H1 (cell line): ENCODE measurements around the gene ADAMTS17. TPM values are rescaled to one million over a fixed set of nuclear protein-coding genes. Genes with fewer than 3 reads are reported as not detected.

Source experiments
- CTCF ChIA-PET: fragments of 300-600 bp; sonication (Branson Sonifier 250); formaldehyde crosslinking; loops from one replicate; lab custom pipeline; 2021; ENCODE audit not compliant: partially characterized antibody; lab: Charles Lee
- POLR2A ChIA-PET: fragments of 300-600 bp; sonication (Branson Sonifier 250); formaldehyde crosslinking; loops from one replicate; lab custom pipeline; 2021; ENCODE audit warnings: inconsistent platforms; ENCODE audit not compliant: partially characterized antibody; lab: Charles Lee
- DNase-seq, 2 experiments: peaks; one replicate each; pipeline versions ENCODE4 v3.0.0 to v3.0.0-alpha.2; 2010 to 2022; ENCODE audit warnings: low spot score in 2 of 2, low read depth in 1 of 2, mixed read lengths in 1 of 2
- FAIRE-seq: peaks from 2 replicates; lab custom pipeline; 2011; peaks lifted over from hg19 to GRCh38; lab: Jason Lieb, UNC
- H2AFZ ChIP-seq: 2 replicates; pipeline ENCODE4 v1.8.1; 2012; ENCODE audit warnings: low read length, inconsistent platforms
- H2AK5ac ChIP-seq: 2 replicates; pipeline ENCODE4 v1.6.1; 2013; ENCODE audit warnings: low read depth, low read length
- H2BK120ac ChIP-seq: replicated peaks from 2 replicates; pipeline ENCODE3; 2013; ENCODE audit warnings: low read depth, low read length, inconsistent platforms
- H2BK12ac ChIP-seq: 2 replicates; pipeline ENCODE4 v1.6.1; 2013; ENCODE audit warnings: low read depth, low read length
- H2BK15ac ChIP-seq: 2 replicates; pipeline ENCODE4 v1.6.1; 2013; ENCODE audit warnings: low read length
- H2BK20ac ChIP-seq: 2 replicates; pipeline ENCODE4 v1.6.1; 2013; ENCODE audit warnings: low read length
- H2BK5ac ChIP-seq: 2 replicates; pipeline ENCODE4 v1.6.1; 2013; ENCODE audit warnings: low read depth, low read length
- H3K14ac ChIP-seq: 2 replicates; pipeline ENCODE4 v1.6.1; 2013; ENCODE audit warnings: inconsistent platforms; ENCODE audit not compliant: insufficient read length
- H3K18ac ChIP-seq: 2 replicates; pipeline ENCODE4 v1.6.1; 2013; ENCODE audit warnings: low read length; ENCODE audit errors: extremely low read depth
- H3K23ac ChIP-seq: 2 replicates; pipeline ENCODE4 v1.6.1; 2013; ENCODE audit warnings: inconsistent platforms; ENCODE audit not compliant: insufficient read length
- H3K23me2 ChIP-seq: 2 replicates; pipeline ENCODE4 v1.6.1; 2013; ENCODE audit warnings: low read depth, low read length
- H3K27ac ChIP-seq: 2 replicates; pipeline ENCODE4 v1.6.1; 2011; ENCODE audit warnings: low read depth, low read length, inconsistent platforms
- H3K27me3 ChIP-seq, 4 experiments: replicated peaks in 1 of 4; 1 replicate in 1 of 4; 2 replicates in 3 of 4; pipeline versions ENCODE4 v1.6.1 to v1.8.1; 2011 to 2013; ENCODE audit warnings: low read length in 3 of 4, mild to moderate bottlenecking in 3 of 4, inconsistent platforms in 2 of 4, mixed read lengths in 2 of 4, moderate library complexity in 1 of 4; ENCODE audit not compliant: control insufficient read depth in 3 of 4, insufficient read depth in 3 of 4; ENCODE audit errors: extremely low read depth in 1 of 4
- H3K36me3 ChIP-seq, 4 experiments: 2 replicates each; pipeline versions ENCODE4 v1.6.1 to v1.8.1; 2011 to 2013; ENCODE audit warnings: mild to moderate bottlenecking in 4 of 4, low read length in 3 of 4, moderate library complexity in 2 of 4, control low read depth in 1 of 4, inconsistent platforms in 1 of 4; ENCODE audit not compliant: insufficient read depth in 4 of 4, control insufficient read depth in 2 of 4
- H3K4ac ChIP-seq: replicated peaks from 2 replicates; pipeline ENCODE3; 2013; ENCODE audit warnings: low read length, low read depth, mixed read lengths, inconsistent platforms; ENCODE audit not compliant: insufficient read length
- H3K4me1 ChIP-seq, 4 experiments: replicated peaks in 1 of 4; 1 replicate in 1 of 4; 2 replicates in 3 of 4; pipeline versions ENCODE4 v1.6.1 to v1.8.1; 2011 to 2013; ENCODE audit warnings: low read length in 3 of 4, inconsistent platforms in 2 of 4, mixed read lengths in 1 of 4; ENCODE audit not compliant: insufficient read depth in 4 of 4, control insufficient read depth in 3 of 4
- H3K4me2 ChIP-seq, 2 experiments: 2 replicates each; pipeline versions ENCODE4 v1.6.1 to v1.8.1; 2011 to 2013; ENCODE audit warnings: low read depth in 2 of 2, low read length in 2 of 2, control low read depth in 1 of 2, inconsistent platforms in 1 of 2, mild to moderate bottlenecking in 1 of 2; ENCODE audit not compliant: insufficient read depth in 1 of 2
- H3K4me3 ChIP-seq, 4 experiments: fragments of 200-600, 300-600 bp in 1 of 4; sonication (generic), shearing (Covaris generic), sonication (Bioruptor Twin) in 1 of 4; 2 replicates each; pipeline versions ENCODE4 v1.5.1 to v1.8.1; 2011 to 2016; ENCODE audit warnings: low read length in 4 of 4, low read depth in 3 of 4, control low read depth in 2 of 4, inconsistent platforms in 2 of 4, mild to moderate bottlenecking in 2 of 4, mixed read lengths in 1 of 4, moderate library complexity in 1 of 4; ENCODE audit not compliant: insufficient read depth in 2 of 4; ENCODE audit errors: extremely low read depth in 1 of 4
- H3K56ac ChIP-seq: replicated peaks from 2 replicates; pipeline ENCODE3; 2013; ENCODE audit warnings: low read depth, mild to moderate bottlenecking, mixed read lengths, low read length, inconsistent platforms; ENCODE audit not compliant: insufficient read length
- H3K79me1 ChIP-seq: 2 replicates; pipeline ENCODE4 v1.6.1; 2013; ENCODE audit warnings: low read depth, low read length, control low read depth
- H3K79me2 ChIP-seq, 2 experiments: 2 replicates each; pipeline versions ENCODE4 v1.6.1 to v1.8.1; 2012 to 2013; ENCODE audit warnings: low read length in 2 of 2, mild to moderate bottlenecking in 2 of 2, inconsistent platforms in 1 of 2; ENCODE audit not compliant: insufficient read depth in 2 of 2, control insufficient read depth in 1 of 2
- H3K9ac ChIP-seq, 4 experiments: replicated peaks in 1 of 4; 1 replicate in 1 of 4; 2 replicates in 3 of 4; pipeline versions ENCODE4 v1.6.1 to v1.8.1; 2011 to 2013; ENCODE audit warnings: low read depth in 3 of 4, low read length in 3 of 4, control low read depth in 2 of 4, mild to moderate bottlenecking in 2 of 4, moderate library complexity in 2 of 4, inconsistent platforms in 1 of 4; ENCODE audit errors: extremely low read depth in 1 of 4
- H3K9me3 ChIP-seq, 2 experiments: 2 replicates each; pipeline versions ENCODE4 v1.6.1 to v1.8.1; 2012 to 2013; ENCODE audit warnings: mild to moderate bottlenecking in 2 of 2, moderate library complexity in 2 of 2, control low read depth in 1 of 2, inconsistent platforms in 1 of 2, low read depth in 1 of 2, low read length in 1 of 2, mixed read lengths in 1 of 2; ENCODE audit not compliant: insufficient read depth in 2 of 2
- H4K20me1 ChIP-seq, 2 experiments: replicated peaks in 1 of 2; 2 replicates each; pipeline versions ENCODE3 to v1.8.1; 2011 to 2013; ENCODE audit warnings: inconsistent platforms in 2 of 2, low read length in 2 of 2, mild to moderate bottlenecking in 1 of 2; ENCODE audit not compliant: insufficient read depth in 2 of 2, control insufficient read depth in 1 of 2
- H4K5ac ChIP-seq: 2 replicates; pipeline ENCODE4 v1.6.1; 2013; ENCODE audit warnings: low read length, low read depth, mixed read lengths, inconsistent platforms; ENCODE audit not compliant: insufficient read length
- H4K8ac ChIP-seq: 2 replicates; pipeline ENCODE4 v1.8.0; 2013; ENCODE audit warnings: mild to moderate bottlenecking, moderate library complexity, low read length, inconsistent platforms; ENCODE audit not compliant: insufficient read depth; ENCODE audit errors: extremely low read depth
- H4K91ac ChIP-seq: replicated peaks from 2 replicates; pipeline ENCODE3; 2013; ENCODE audit warnings: low read length, mixed read lengths, inconsistent platforms; ENCODE audit not compliant: insufficient read length
- SAP30 ChIP-seq: fragments of 300-600 bp; sonication (generic); IDR thresholded peaks from 2 replicates; pipeline ENCODE4 v1.7.1; 2012; ENCODE audit warnings: low read length, moderate library complexity, mild to moderate bottlenecking, inconsistent platforms; ENCODE audit not compliant: insufficient read depth, insufficient replicate concordance
- SP1 ChIP-seq: IDR thresholded peaks from 2 replicates; pipeline ENCODE4 v1.6.1; 2011; ENCODE audit warnings: low read depth, low read length
- WGBS, 2 experiments: shearing (Covaris generic) in 1 of 2; methylation state at CpG; one replicate each; pipeline versions ENCODE4 v1.1.6 to v1.1.7; 2013 to 2015; ENCODE audit warnings: low lambda C conversion rate in 2 of 2, mixed read lengths in 2 of 2, inconsistent platforms in 1 of 2, low coverage in 1 of 2, missing lambda C conversion rate in 1 of 2; ENCODE audit not compliant: insufficient replicate concordance in 2 of 2, insufficient coverage in 1 of 2, insufficient read length in 1 of 2; ENCODE audit errors: extremely low coverage in 1 of 2, missing lambda C conversion rate in 1 of 2; 5-methylcytosine and 5-hydroxymethylcytosine counted together
- polyA plus RNA-seq, 7 experiments: library from polyadenylated mRNA; depleted of rRNA in 3 of 7; stranded (reverse) in 5 of 7; unstranded in 2 of 7; fragments of >200 nt in 5 of 7; fragments of 200-250 nt in 2 of 7; gene quantifications; 1 replicate in 5 of 7; 2 replicates in 1 of 7; 4 replicates in 1 of 7; pipeline versions ENCODE4 v1.2.1 to v1.2.3, GENCODE V29; 2011 to 2013; ENCODE audit warnings: missing spikeins in 2 of 7, mixed read lengths in 2 of 7
- total RNA-seq: library from RNA; stranded (reverse); fragmentation: NEBNext Ultra II Directional; extraction: Animal tissue kit (Norgen Biotek cat#: 25700); gene quantifications from 2 replicates; pipeline ENCODE4 v1.2.1, GENCODE V29; 2021

Gene ADAMTS17
- total and polyA plus RNA-seq, 2 of the 8 experiments (the other 6 are each of a cell fraction or from before 2014, with no cell fraction given) = 0.51 to 1.7 TPM

DNA sequence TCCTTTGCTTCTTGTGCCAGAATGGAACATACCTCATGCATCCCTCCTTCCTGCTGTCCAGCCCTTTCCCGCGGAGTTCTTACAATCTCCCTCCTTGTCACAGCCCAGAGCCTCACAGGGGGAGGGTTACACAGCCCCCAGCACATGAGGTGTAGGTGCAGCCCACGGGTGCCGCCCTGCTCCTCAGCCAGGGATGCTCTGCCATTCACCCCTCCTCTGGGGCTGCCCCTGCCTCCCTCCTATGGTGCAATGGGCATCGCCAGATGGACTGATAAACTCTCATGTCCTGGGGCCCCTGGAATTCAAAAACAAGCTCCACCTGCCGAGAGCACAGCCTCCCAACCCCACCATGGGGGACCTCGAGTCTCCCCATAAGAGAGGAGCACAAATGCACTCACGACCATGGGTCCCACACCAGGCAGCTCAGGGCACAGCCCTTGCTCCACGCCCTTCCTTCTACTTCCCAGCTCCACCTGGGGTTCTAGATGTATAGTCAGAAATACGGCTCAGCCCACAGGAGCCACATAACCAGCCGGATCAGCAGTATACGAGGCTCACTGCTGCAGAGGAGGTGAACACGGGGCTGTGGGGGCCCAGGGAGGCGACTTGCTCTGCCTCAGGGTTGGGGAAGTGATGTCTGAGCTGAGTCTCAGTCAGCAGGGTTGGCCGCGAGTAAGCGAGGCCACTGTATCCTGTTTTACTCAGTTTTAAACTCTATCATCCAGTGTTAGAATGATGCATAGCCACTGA lies 338.8 kb downstream of the ADAMTS17 start:
- Histone ChIP-seq H3K4me1 (peaks cover 0 to 8% (median 4%) of the 10 kb centered on the region in 4 experiments; a peak in 5 of 7 replicates), H2AFZ (no peak overlapping the region), H2BK15ac (no peak overlapping the region; the same call in 1 of the 2 replicates), H3K79me1 (no peaks in the 10 kb centered on the region), H2BK120ac (no peak overlapping the region), H3K23me2 (no peaks in the 10 kb centered on the region), H3K9ac (no peak overlapping the region), H3K4ac (no peak overlapping the region), H3K18ac (no peak overlapping the region), H2AK5ac (no peak overlapping the region), H4K5ac (no peak overlapping the region), H2BK12ac (no peak overlapping the region), H3K27ac (no peak overlapping the region), H3K9me3 (no peaks in the 10 kb centered on the region), H2BK20ac (no peak overlapping the region), H3K79me2 (no peaks in the 10 kb centered on the region), H3K56ac (no peak overlapping the region), H4K91ac (no peak overlapping the region), H3K14ac (no peak overlapping the region), H4K20me1 (no peaks in the 10 kb centered on the region), H3K36me3 (no peaks in the 10 kb centered on the region), H2BK5ac (no peak overlapping the region), H3K27me3 (no peaks in the 10 kb centered on the region), H3K4me2 (no peak overlapping the region), H3K23ac (no peak overlapping the region), H3K4me3 (no peak overlapping the region), H4K8ac (no peak overlapping the region)
- POLR2A ChIA-PET = interaction anchor here (0.6 kb wide), 1 partner anchor 186 kb away, joined by 3 read pairs; no protein-coding TSS in a partner anchor
- no peak for TF ChIP-seq SP1
- TF ChIP-seq SAP30 = no peak
- 89% methylated on average over 17 of the region's 17 CpGs; no CpG with 5 or more reads in 1 of the 2 experiments for WGBS, 2 experiments
- FAIRE-seq = no peak
- DNase-seq = no peak
- CTCF ChIA-PET = interaction anchor here (0.6 to 3.5 kb wide), 4 partner anchors 16 to 347 kb away, joined by 3 to 10 read pairs (median 4); no protein-coding TSS in a partner anchor
